Epidermal melanocyte (primary cell): Measurements from ENCODE around the gene APOBEC3C.
"Not testable (repeated sequence)": the region's sequence is repeated elsewhere in the genome, so short reads cannot be mapped to it uniquely, and the experiment has no call there.

Experiments used
- DNase-seq: peaks from one replicate; pipeline ENCODE4 v3.0.0; 2011; ENCODE audit warnings: low spot score; ENCODE audit not compliant: insufficient read length

The APOBEC3C gene

DNA sequence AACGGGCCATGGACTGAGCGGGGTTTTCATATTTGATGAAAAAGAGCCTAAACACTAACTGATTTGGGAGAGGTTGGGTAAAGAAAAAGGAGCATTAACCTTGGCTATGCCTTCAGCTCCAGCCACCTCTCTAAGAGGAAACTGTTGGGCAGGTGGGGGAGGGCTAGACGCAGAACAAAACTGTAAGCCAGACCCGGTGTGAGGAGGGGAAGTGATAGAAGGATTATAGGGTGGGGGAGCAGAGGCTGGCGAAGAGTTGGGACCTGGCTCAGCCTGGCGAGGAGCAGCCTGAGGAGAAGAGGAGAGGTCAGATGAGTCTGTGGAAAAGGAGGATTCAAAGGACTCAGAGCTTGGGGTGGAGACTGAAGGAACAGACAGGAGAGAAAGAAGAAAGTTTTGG is 47.2 kb downstream of the APOBEC3C start:
- DNase-seq, result not testable (repeated sequence)

- not testable (repeated sequence) for DNase-seq
Observed at GRCh38 chr22:39061951-39062350, 47.9 kb downstream of the APOBEC3C start.

DNA sequence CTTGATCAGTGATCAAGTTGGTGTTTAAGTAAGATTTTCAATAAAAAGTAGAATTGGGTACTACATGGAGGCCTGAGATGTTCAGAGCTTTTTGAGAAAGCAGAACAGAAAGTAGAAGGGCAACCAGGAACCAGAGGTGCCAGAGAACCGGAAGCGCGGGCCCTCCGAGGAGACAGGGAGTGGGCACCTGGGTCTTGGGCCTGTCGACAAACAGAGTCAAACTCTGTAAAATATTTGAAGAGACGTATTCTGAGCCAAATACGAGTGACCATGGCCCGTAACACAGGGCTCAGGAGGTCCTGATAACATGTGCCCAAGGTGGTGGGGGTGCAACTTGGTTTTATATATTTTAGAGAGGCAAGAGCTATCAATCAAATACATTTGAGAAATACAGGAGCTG is 49.8 kb downstream of the APOBEC3C start:
- DNase-seq, result not testable (repeated sequence)

GRCh38 chr22:39066442-39067276 is 52.6 kb downstream of the APOBEC3C start:
- not testable (repeated sequence) for DNase-seq

GRCh38 chr22:39068033-39068785 is 54.2 kb downstream of the APOBEC3C start:
- DNase-seq, result no peak
